SK-N-MC (cell line): ENCODE data around the gene RRBP1.

Source experiments
- DNase-seq: peaks from one replicate; pipeline ENCODE4 v3.0.0-alpha.2; 2011; ENCODE audit warnings: low read depth, low spot score
- H3K27ac ChIP-seq: fragments of 200-600 bp; sonication (generic); 2 replicates; pipeline ENCODE4 v1.5.1; 2016; ENCODE audit warnings: mixed run types
- H3K36me3 ChIP-seq: fragments of 200-600 bp; sonication (generic); 2 replicates; pipeline ENCODE4 v1.6.1; 2017; ENCODE audit warnings: antibody characterized with exemption, low read length, mixed read lengths; ENCODE audit not compliant: insufficient read depth
- H3K4me3 ChIP-seq: fragments of 200-600 bp; sonication (generic); 2 replicates; pipeline ENCODE4 v1.5.1; 2016
- H3K9ac ChIP-seq: fragments of 200-600 bp; sonication (generic); 2 replicates; pipeline ENCODE4 v1.8.0; 2017; ENCODE audit warnings: mixed run types, mixed read lengths; ENCODE audit not compliant: insufficient read length
- H3K9me3 ChIP-seq: fragments of 200-600 bp; sonication (generic); 2 replicates; pipeline ENCODE4 v1.6.1; 2017; ENCODE audit warnings: low read depth, mild to moderate bottlenecking, antibody characterized with exemption, low read length, moderate library complexity, mixed read lengths
- EZH2 ChIP-seq: fragments of 200-600 bp; sonication (generic); IDR thresholded peaks from one replicate; pipeline ENCODE4 v1.6.1; 2017; ENCODE audit warnings: antibody characterized with exemption
- FOXP2 ChIP-seq: optimal IDR thresholded peaks from 2 replicates; pipeline ENCODE3; 2011; ENCODE audit warnings: mild to moderate bottlenecking, moderate library complexity; ENCODE audit not compliant: insufficient read depth; ENCODE audit errors: extremely low read length, control extremely low read depth
- POLR2AphosphoS5 ChIP-seq: IDR thresholded peaks from 2 replicates; pipeline ENCODE4 v1.6.1; 2012; ENCODE audit warnings: mild to moderate bottlenecking, low read depth, low read length, borderline replicate concordance

Gene RRBP1, protein sequence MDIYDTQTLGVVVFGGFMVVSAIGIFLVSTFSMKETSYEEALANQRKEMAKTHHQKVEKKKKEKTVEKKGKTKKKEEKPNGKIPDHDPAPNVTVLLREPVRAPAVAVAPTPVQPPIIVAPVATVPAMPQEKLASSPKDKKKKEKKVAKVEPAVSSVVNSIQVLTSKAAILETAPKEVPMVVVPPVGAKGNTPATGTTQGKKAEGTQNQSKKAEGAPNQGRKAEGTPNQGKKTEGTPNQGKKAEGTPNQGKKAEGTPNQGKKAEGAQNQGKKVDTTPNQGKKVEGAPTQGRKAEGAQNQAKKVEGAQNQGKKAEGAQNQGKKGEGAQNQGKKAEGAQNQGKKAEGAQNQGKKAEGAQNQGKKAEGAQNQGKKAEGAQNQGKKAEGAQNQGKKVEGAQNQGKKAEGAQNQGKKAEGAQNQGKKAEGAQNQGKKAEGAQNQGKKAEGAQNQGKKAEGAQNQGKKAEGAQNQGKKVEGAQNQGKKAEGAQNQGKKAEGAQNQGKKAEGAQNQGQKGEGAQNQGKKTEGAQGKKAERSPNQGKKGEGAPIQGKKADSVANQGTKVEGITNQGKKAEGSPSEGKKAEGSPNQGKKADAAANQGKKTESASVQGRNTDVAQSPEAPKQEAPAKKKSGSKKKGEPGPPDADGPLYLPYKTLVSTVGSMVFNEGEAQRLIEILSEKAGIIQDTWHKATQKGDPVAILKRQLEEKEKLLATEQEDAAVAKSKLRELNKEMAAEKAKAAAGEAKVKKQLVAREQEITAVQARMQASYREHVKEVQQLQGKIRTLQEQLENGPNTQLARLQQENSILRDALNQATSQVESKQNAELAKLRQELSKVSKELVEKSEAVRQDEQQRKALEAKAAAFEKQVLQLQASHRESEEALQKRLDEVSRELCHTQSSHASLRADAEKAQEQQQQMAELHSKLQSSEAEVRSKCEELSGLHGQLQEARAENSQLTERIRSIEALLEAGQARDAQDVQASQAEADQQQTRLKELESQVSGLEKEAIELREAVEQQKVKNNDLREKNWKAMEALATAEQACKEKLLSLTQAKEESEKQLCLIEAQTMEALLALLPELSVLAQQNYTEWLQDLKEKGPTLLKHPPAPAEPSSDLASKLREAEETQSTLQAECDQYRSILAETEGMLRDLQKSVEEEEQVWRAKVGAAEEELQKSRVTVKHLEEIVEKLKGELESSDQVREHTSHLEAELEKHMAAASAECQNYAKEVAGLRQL (N-terminal part only)

DNA sequence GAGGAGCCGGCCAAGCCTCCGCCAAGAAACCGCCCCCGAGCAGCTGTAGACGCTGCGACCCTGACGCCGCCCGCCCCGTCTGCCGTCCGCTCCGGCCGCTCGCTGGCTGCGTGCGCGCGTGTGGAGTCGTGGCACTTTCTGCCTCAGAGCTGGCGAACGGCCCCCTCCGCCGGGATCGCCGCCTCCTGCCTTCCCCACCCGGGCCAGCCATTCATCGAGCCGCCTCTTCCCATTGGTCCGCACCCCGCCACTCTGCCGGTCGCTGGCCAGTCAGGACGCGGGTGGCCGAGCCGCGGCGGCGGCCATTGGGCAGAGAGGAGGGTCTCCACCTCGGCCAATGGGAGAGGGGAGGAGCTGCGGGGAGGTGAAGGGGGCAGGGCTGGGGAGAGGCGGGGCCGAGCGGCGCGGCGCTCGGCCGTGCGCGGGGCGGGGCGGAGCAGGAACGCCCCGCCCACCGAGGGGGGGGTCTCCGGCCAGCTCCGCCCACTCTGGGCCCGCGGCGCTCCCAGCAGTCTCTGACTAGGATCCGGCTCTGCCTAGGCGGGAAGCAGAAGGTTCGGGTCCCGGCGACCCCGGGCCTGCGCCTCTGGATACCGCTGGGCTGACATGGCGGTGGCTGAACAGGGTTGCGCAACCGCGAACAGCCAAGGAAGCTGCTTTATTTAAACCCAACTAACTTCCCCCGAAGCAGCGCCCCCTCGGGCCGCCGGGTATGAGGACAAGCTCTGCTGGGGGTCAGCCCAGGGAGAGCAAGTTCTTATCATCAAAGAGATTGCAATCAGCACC, at the start of gene RRBP1:
RRBP1 (minus strand) TSS at position 140 of the 786 bp plus-strand sequence. CDS start 21,735 bp downstream, outside the sequence.
- peak within 1 kb of the TSS; percentile 46; the same call in 1 of the 2 replicates for H3K27ac ChIP-seq
- peak within 1 kb of the TSS; percentile 79 for H3K9ac ChIP-seq
- H3K9me3 ChIP-seq, result no peaks in the 10 kb centered on the region
- no peaks in the 10 kb centered on the region; the same call in 1 of the 2 replicates for H3K36me3 ChIP-seq
- TF ChIP-seq FOXP2, result no peak
- peak; percentile 73 for TF ChIP-seq POLR2AphosphoS5
- no peak for TF ChIP-seq EZH2
- H3K4me3 ChIP-seq, result peak within 1 kb of the TSS; percentile 92
- DNase-seq, result peak; percentile 28

DNA sequence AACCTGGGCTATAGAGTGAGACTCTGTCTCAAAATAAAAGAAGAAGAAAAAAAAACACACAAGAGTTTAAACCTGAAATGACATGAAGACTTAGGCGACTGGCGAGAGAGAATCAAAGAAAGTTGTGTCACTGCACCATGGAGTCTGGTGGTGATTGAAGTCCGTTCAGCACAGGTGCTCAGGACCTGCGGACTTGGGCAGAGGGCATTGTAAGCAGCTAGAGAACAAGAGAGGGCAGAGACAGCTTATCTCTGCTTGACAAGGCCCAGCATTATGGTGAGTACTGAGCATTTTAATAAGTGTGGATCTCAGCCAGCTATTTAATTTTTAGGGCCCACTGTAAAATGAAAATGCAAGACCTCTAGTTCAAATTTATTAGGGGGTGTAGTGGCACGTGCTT, 49.2 kb upstream of the RRBP1 start:
- Histone ChIP-seq H3K4me3 (no peak overlapping the region), H3K27ac (no peak overlapping the region), H3K36me3 (no peaks in the 10 kb centered on the region), H3K9me3 (no peaks in the 10 kb centered on the region), H3K9ac (no peak overlapping the region)
- TF ChIP-seq EZH2 (no peak), FOXP2 (no peak), POLR2AphosphoS5 (no peak)
- DNase-seq, result no peak

DNA sequence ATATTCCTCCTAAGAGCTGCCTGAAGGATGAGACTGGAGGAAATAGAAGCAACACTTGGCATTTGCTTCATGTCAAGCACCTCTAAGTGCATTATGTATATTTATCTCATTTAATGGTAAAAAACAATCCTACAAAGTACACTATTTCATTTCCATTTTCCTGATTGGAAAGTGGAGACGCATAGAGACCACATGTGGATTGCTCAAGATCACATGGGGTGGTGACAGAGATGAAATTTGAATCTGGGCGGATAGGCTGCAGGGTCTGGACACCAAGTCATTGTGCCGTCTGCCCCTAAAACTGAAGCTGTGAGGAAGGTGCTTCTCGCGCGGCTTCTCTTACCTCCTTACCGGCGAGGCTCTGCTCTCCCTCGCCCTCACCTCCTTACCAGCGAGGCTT, 48.0 kb upstream of the RRBP1 start:
- TF ChIP-seq FOXP2 (no peak), EZH2 (no peak), POLR2AphosphoS5 (no peak)
- Histone ChIP-seq H3K36me3 (no peaks in the 10 kb centered on the region), H3K27ac (no peak overlapping the region), H3K9ac (no peak overlapping the region), H3K9me3 (no peaks in the 10 kb centered on the region), H3K4me3 (no peak overlapping the region)
- DNase-seq, result no peak

DNA sequence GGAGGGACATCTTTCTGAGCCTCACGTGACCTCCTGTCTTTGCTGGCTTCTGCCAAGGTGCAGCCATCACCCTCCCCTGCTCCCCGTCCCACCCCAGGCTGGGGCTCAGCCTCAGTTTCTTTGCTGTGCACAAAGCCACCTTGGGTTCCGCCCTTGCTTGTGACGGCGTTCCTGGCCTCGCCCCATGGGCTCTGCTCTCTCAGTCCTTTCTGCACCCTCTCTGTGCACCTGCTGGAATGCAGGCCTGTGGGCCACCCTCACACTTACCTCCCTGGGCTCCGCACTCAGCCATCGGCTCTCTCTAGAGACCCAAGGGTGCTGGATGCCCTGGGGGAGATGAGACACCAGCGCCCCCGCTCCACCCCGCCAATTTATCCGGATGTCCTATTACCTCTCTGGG, 46.0 kb upstream of the RRBP1 start:
- no peaks in the 10 kb centered on the region for H3K36me3 ChIP-seq
- no peak overlapping the region for H3K27ac ChIP-seq
- DNase-seq, result no peak
- no peaks in the 10 kb centered on the region for H3K9me3 ChIP-seq
- no peak for TF ChIP-seq FOXP2
- no peak for TF ChIP-seq EZH2
- TF ChIP-seq POLR2AphosphoS5, result no peak
- no peak overlapping the region for H3K4me3 ChIP-seq
- no peak overlapping the region for H3K9ac ChIP-seq

DNA sequence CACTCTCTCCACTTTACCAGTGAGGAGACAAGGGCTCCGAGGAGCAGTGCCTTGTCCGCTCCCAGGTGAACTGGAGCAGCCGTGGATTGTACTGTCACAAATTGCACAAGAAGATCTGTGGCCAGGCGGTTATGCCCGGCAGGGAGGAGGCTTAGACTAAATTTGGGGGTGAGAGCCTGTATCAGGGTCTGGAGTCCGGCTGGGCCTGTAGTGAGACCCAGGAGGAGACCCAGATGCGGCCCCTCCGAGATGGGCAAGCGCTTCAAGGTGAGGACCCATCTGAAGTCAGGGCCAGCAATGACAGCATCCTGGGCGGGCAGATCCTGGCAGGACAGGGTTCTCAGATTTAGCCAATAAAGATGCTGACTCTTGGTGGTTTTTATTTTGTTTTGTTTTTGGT, 45.3 kb upstream of the RRBP1 start:
- Histone ChIP-seq H3K4me3 (no peak overlapping the region), H3K27ac (no peak overlapping the region), H3K9me3 (no peaks in the 10 kb centered on the region), H3K36me3 (no peaks in the 10 kb centered on the region), H3K9ac (no peak overlapping the region)
- TF ChIP-seq FOXP2 (no peak), EZH2 (no peak), POLR2AphosphoS5 (no peak)
- DNase-seq, result no peak

DNA sequence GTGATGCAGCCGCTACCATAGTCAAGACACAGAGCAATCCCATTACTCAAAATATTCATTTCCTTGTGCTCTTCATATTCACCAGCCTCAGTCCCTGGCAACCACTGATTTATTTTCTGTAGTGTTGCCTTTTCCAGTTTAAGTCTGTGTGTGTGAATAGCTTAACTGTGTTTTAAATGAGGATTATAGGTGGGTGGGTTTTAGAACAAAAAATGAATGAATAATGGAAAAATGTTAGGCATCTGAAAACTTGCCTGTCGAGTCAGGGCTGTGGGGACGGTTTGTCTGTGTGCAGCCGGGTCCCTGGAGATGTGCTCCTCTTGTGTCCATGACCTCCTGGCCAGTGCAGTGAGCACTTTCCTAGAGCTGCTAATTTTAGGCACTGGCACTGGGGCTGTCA, 44.9 kb upstream of the RRBP1 start:
- Histone ChIP-seq H3K27ac (no peak overlapping the region), H3K9ac (no peak overlapping the region), H3K4me3 (no peak overlapping the region), H3K36me3 (no peaks in the 10 kb centered on the region), H3K9me3 (no peaks in the 10 kb centered on the region)
- no peak for DNase-seq
- TF ChIP-seq POLR2AphosphoS5 (no peak), EZH2 (no peak), FOXP2 (no peak)

DNA sequence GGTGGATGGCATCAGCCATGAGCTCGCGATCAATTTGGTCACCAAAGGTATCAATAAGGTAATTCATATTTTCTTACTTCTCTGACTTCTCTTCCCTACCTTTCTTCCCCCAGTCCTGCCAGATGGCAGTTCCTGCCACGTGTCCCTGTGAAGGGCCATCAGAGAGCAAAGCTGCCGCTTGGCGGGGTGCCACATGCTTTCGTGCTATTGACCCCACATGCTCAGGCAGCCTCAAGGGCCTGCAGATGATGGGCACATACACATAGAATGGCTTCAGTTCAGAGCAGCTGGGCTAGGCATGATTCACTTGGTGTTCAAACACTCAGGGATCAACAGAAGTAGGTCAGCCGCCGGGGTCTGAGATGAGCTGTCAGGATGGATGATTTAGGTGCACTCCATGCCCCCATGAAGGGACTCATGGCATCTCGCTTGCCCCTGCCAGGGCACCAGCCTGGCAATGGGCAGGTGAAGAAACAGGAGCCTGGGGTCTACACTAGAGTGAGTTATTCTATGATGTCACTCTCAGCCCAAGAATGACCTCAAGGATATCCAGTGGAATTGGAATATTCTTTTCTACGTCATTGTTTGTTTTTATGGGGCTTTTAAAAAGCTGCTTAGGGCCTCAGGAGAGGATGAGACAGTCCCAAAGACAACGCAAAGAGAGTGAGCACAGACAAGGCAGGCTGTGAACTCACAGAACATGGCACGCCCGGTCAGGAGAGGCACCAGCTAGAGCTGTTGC, 43.2 kb upstream of the RRBP1 start:
- Histone ChIP-seq H3K9me3 (no peaks in the 10 kb centered on the region), H3K9ac (no peak overlapping the region), H3K4me3 (no peak overlapping the region), H3K27ac (no peak overlapping the region), H3K36me3 (no peaks in the 10 kb centered on the region)
- TF ChIP-seq POLR2AphosphoS5 (no peak), EZH2 (no peak), FOXP2 (no peak)
- DNase-seq, result no peak

DNA sequence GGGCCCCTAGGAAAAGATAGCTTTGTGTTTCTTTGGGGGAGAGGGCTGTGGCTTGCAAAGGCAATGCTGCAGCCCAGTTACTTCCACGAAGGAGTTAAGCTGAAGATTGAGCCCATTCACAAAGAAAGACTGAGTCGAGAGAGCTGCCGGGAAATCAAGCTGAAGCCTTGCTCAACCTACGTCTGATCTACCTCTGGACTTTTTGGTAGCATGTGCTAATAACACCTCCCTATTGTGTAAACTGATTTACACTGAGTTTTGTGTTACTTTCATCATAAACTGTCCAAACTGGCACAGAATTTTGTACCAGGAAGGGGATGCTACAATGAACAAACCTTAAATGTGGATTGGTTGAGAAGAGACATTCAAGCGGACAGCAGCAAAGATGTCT, 41.3 kb upstream of the RRBP1 start:
- TF ChIP-seq EZH2 (no peak), POLR2AphosphoS5 (no peak), FOXP2 (no peak)
- Histone ChIP-seq H3K9me3 (no peaks in the 10 kb centered on the region), H3K9ac (no peak overlapping the region), H3K36me3 (no peaks in the 10 kb centered on the region), H3K4me3 (no peak overlapping the region), H3K27ac (no peak overlapping the region)
- no peak for DNase-seq
